Trophoblast cell (in vitro differentiated cells and primary cell): ENCODE data around the gene SLC9C1.

Experiments used
- DNase-seq, 2 donors: peaks; one replicate each; pipeline ENCODE4 v3.0.0-alpha.2; 2016
- H2AFZ ChIP-seq: 2 replicates; pipeline ENCODE4 v1.6.1; 2013; ENCODE audit warnings: low read length, moderate library complexity, mild to moderate bottlenecking; ENCODE audit not compliant: insufficient read depth, poor library complexity
- H2AK5ac ChIP-seq: 2 replicates; pipeline ENCODE4 v1.6.1; 2013; ENCODE audit warnings: mild to moderate bottlenecking, low read length
- H2BK120ac ChIP-seq: 2 replicates; pipeline ENCODE4 v1.6.1; 2013; ENCODE audit warnings: low read length, mild to moderate bottlenecking, moderate library complexity; ENCODE audit not compliant: insufficient read depth, poor library complexity
- H2BK12ac ChIP-seq: 2 replicates; pipeline ENCODE4 v1.6.1; 2013; ENCODE audit warnings: mild to moderate bottlenecking, low read length, moderate library complexity
- H2BK5ac ChIP-seq: 2 replicates; pipeline ENCODE4 v1.6.1; 2013; ENCODE audit warnings: low read length, low read depth, moderate library complexity, mild to moderate bottlenecking; ENCODE audit not compliant: poor library complexity
- H3K14ac ChIP-seq: 2 replicates; pipeline ENCODE4 v1.6.1; 2013; ENCODE audit warnings: mild to moderate bottlenecking, low read length
- H3K18ac ChIP-seq: 2 replicates; pipeline ENCODE4 v1.6.1; 2013; ENCODE audit warnings: mild to moderate bottlenecking, low read length
- H3K23ac ChIP-seq: 2 replicates; pipeline ENCODE4 v1.6.1; 2013; ENCODE audit warnings: low read length
- H3K27ac ChIP-seq: 2 replicates; pipeline ENCODE4 v1.5.1; 2013; ENCODE audit warnings: low read depth, mild to moderate bottlenecking, inconsistent platforms, low read length, moderate library complexity
- H3K27me3 ChIP-seq: 2 replicates; pipeline ENCODE4 v1.6.1; 2013; ENCODE audit warnings: inconsistent platforms, mild to moderate bottlenecking, low read length, moderate library complexity; ENCODE audit not compliant: insufficient read depth
- H3K36me3 ChIP-seq, 2 experiments: 1 replicate in 1 of 2; 2 replicates in 1 of 2; pipeline ENCODE4 v1.6.1; 2013; ENCODE audit warnings: low read length in 2 of 2, mild to moderate bottlenecking in 2 of 2, moderate library complexity in 1 of 2; ENCODE audit not compliant: insufficient read depth in 2 of 2, control insufficient read depth in 1 of 2
- H3K4ac ChIP-seq: 2 replicates; pipeline ENCODE4 v1.6.1; 2013; ENCODE audit warnings: low read depth, mild to moderate bottlenecking, low read length, moderate library complexity
- H3K4me1 ChIP-seq, 2 experiments: 1 replicate in 1 of 2; 2 replicates in 1 of 2; pipeline ENCODE4 v1.6.1; 2013; ENCODE audit warnings: low read length in 2 of 2, mild to moderate bottlenecking in 2 of 2, moderate library complexity in 1 of 2; ENCODE audit not compliant: insufficient read depth in 2 of 2, control insufficient read depth in 1 of 2
- H3K4me2 ChIP-seq: 2 replicates; pipeline ENCODE4 v1.6.1; 2013; ENCODE audit warnings: inconsistent platforms, mild to moderate bottlenecking, low read length, moderate library complexity
- H3K4me3 ChIP-seq: 2 replicates; pipeline ENCODE4 v1.5.1; 2013; ENCODE audit warnings: mild to moderate bottlenecking, low read depth, low read length, inconsistent platforms
- H3K79me1 ChIP-seq: one replicate; pipeline ENCODE4 v1.6.1; 2013; ENCODE audit warnings: low read length
- H3K79me2 ChIP-seq: 2 replicates; pipeline ENCODE4 v1.6.1; 2013; ENCODE audit warnings: low read length, mild to moderate bottlenecking; ENCODE audit not compliant: control insufficient read depth, insufficient read depth, poor library complexity
- H3K9ac ChIP-seq: 2 replicates; pipeline ENCODE4 v1.6.1; 2013; ENCODE audit warnings: mild to moderate bottlenecking, low read length
- H3K9me3 ChIP-seq: 2 replicates; pipeline ENCODE4 v1.6.1; 2013; ENCODE audit warnings: low read depth, mild to moderate bottlenecking, control low read depth, inconsistent platforms, low read length; ENCODE audit not compliant: insufficient read depth
- H4K12ac ChIP-seq: 2 replicates; pipeline ENCODE4 v1.6.1; 2013; ENCODE audit warnings: low read depth, mild to moderate bottlenecking, low read length, moderate library complexity
- H4K8ac ChIP-seq: 2 replicates; pipeline ENCODE4 v1.6.1; 2013; ENCODE audit warnings: low read depth, mild to moderate bottlenecking, low read length, moderate library complexity
- H4K91ac ChIP-seq: one replicate; pipeline ENCODE4 v1.6.1; 2013; ENCODE audit warnings: low read depth, mild to moderate bottlenecking, low read length, moderate library complexity
- WGBS: extraction: QIAGEN DNeasy Blood & Tissue Kit; methylation state at CpG from one replicate; pipeline ENCODE4 v1.1.7; 2013; ENCODE audit warnings: missing lambda C conversion rate; ENCODE audit not compliant: insufficient read length, insufficient coverage; ENCODE audit errors: extremely low coverage; 5-methylcytosine and 5-hydroxymethylcytosine counted together

SLC9C1 gene

GRCh38 chr3:112261742-112262141 is 32.3 kb downstream of the SLC9C1 start:
- H3K4me2 ChIP-seq = no peak overlapping the region
- H3K79me1 ChIP-seq = no peaks in the 10 kb centered on the region
- H4K12ac ChIP-seq = no peak overlapping the region
- H4K8ac ChIP-seq = no peak overlapping the region
- no peaks in the 10 kb centered on the region for H3K9me3 ChIP-seq
- H2BK5ac ChIP-seq = no peak overlapping the region
- DNase-seq = no peak
- H3K36me3 ChIP-seq = no peaks in the 10 kb centered on the region
- no peak overlapping the region for H2BK120ac ChIP-seq
- H3K23ac ChIP-seq = no peak overlapping the region
- H3K4ac ChIP-seq = no peak overlapping the region
- H3K4me1 ChIP-seq = no peaks in the 10 kb centered on the region
- no CpG with 5 or more reads among the region's 2 CpGs for WGBS
- no peak overlapping the region for H4K91ac ChIP-seq
- H3K14ac ChIP-seq = no peak overlapping the region
- H3K27ac ChIP-seq = no peak overlapping the region
- H2AK5ac ChIP-seq = no peak overlapping the region
- H3K9ac ChIP-seq = no peak overlapping the region
- no peaks in the 10 kb centered on the region for H3K27me3 ChIP-seq
- H3K79me2 ChIP-seq = no peaks in the 10 kb centered on the region
- H2AFZ ChIP-seq = no peak overlapping the region
- H2BK12ac ChIP-seq = no peak overlapping the region
- H3K18ac ChIP-seq = no peak overlapping the region
- H3K4me3 ChIP-seq = no peak overlapping the region

GRCh38 chr3:112260563-112260962 is 33.5 kb downstream of the SLC9C1 start:
- H3K9me3 ChIP-seq = no peaks in the 10 kb centered on the region
- H3K23ac ChIP-seq = no peak overlapping the region
- no peak overlapping the region for H3K4me2 ChIP-seq
- H3K79me1 ChIP-seq = no peaks in the 10 kb centered on the region
- no peak overlapping the region for H3K9ac ChIP-seq
- H2AFZ ChIP-seq = no peak overlapping the region
- DNase-seq = no peak
- H2BK12ac ChIP-seq = no peak overlapping the region
- no peak overlapping the region for H2BK5ac ChIP-seq
- no peak overlapping the region for H4K12ac ChIP-seq
- H3K79me2 ChIP-seq = no peaks in the 10 kb centered on the region
- H3K4me3 ChIP-seq = no peak overlapping the region
- H3K27me3 ChIP-seq = no peaks in the 10 kb centered on the region
- H3K18ac ChIP-seq = no peak overlapping the region
- no CpG with 5 or more reads among the region's 1 CpG for WGBS
- no peak overlapping the region for H4K8ac ChIP-seq
- no peak overlapping the region for H2AK5ac ChIP-seq
- no peak overlapping the region for H2BK120ac ChIP-seq
- H3K14ac ChIP-seq = no peak overlapping the region
- no peak overlapping the region for H4K91ac ChIP-seq
- no peak overlapping the region for H3K4ac ChIP-seq
- H3K36me3 ChIP-seq = no peaks in the 10 kb centered on the region
- no peak overlapping the region for H3K27ac ChIP-seq
- H3K4me1 ChIP-seq = no peaks in the 10 kb centered on the region

GRCh38 chr3:112253301-112253971 is 40.6 kb downstream of the SLC9C1 start:
- no peak overlapping the region for H2BK5ac ChIP-seq
- H3K36me3 ChIP-seq = no peaks in the 10 kb centered on the region
- no peaks in the 10 kb centered on the region for H3K4me1 ChIP-seq
- H3K4ac ChIP-seq = no peak overlapping the region
- no peak overlapping the region for H2BK120ac ChIP-seq
- H3K18ac ChIP-seq = no peak overlapping the region
- H3K4me2 ChIP-seq = no peak overlapping the region
- H2AFZ ChIP-seq = no peak overlapping the region
- H3K9me3 ChIP-seq = peaks cover 3% of the 10 kb centered on the region
- no peak overlapping the region for H3K27ac ChIP-seq
- no peak overlapping the region for H3K23ac ChIP-seq
- H2AK5ac ChIP-seq = no peak overlapping the region
- no peak overlapping the region for H4K8ac ChIP-seq
- H2BK12ac ChIP-seq = no peak overlapping the region
- no peak overlapping the region for H4K12ac ChIP-seq
- H3K79me1 ChIP-seq = no peaks in the 10 kb centered on the region
- H4K91ac ChIP-seq = no peak overlapping the region
- H3K79me2 ChIP-seq = no peaks in the 10 kb centered on the region
- no CpG with 5 or more reads among the region's 2 CpGs for WGBS
- H3K27me3 ChIP-seq = no peaks in the 10 kb centered on the region
- no peak for DNase-seq
- no peak overlapping the region for H3K9ac ChIP-seq
- H3K14ac ChIP-seq = no peak overlapping the region
- no peak overlapping the region for H3K4me3 ChIP-seq

GRCh38 chr3:112247900-112248299 is 46.1 kb downstream of the SLC9C1 start:
- H2BK5ac ChIP-seq = no peak overlapping the region
- no peak overlapping the region for H3K4me3 ChIP-seq
- no peak overlapping the region for H3K4ac ChIP-seq
- H3K9me3 ChIP-seq = peaks cover 3% of the 10 kb centered on the region
- no peak overlapping the region for H3K4me2 ChIP-seq
- no CpG with 5 or more reads among the region's 4 CpGs for WGBS
- no peak for DNase-seq
- no peak overlapping the region for H3K14ac ChIP-seq
- H3K4me1 ChIP-seq = no peaks in the 10 kb centered on the region
- no peak overlapping the region for H2BK12ac ChIP-seq
- H4K91ac ChIP-seq = no peak overlapping the region
- H3K36me3 ChIP-seq = no peaks in the 10 kb centered on the region
- no peak overlapping the region for H4K8ac ChIP-seq
- no peaks in the 10 kb centered on the region for H3K27me3 ChIP-seq
- H3K27ac ChIP-seq = no peak overlapping the region
- no peaks in the 10 kb centered on the region for H3K79me2 ChIP-seq
- H3K23ac ChIP-seq = no peak overlapping the region
- H2BK120ac ChIP-seq = no peak overlapping the region
- no peak overlapping the region for H2AFZ ChIP-seq
- no peaks in the 10 kb centered on the region for H3K79me1 ChIP-seq
- H4K12ac ChIP-seq = no peak overlapping the region
- no peak overlapping the region for H3K9ac ChIP-seq
- no peak overlapping the region for H2AK5ac ChIP-seq
- no peak overlapping the region for H3K18ac ChIP-seq
